Esophagus muscularis mucosa (tissue), 4 donors: ENCODE data around the gene TNN. TPM values are rescaled to one million over a fixed set of nuclear protein-coding genes. Genes with fewer than 3 reads are reported as not detected.
A peak's percentile ranks its signal among the peaks of the same experiment; 100 is the strongest.

Experiments used
- DNase-seq: peaks from one replicate; pipeline ENCODE4 v3.0.0-alpha.2; 2017; ENCODE audit errors: extremely low spot score
- H3K27ac ChIP-seq, 4 donors: fragments of 200-600 bp; sonication (generic); replicated peaks in 1 of 4; 1 replicate in 3 of 4; 2 replicates in 1 of 4; pipeline ENCODE4 v1.5.1; 2016 to 2019; ENCODE audit warnings: mild to moderate bottlenecking in 1 of 4
- H3K27me3 ChIP-seq, 4 donors: fragments of 200-600 bp; sonication (generic); one replicate each; pipeline versions ENCODE4 v1.5.1 to v1.6.0; 2016 to 2019
- H3K36me3 ChIP-seq, 4 donors: fragments of 200-600 bp; sonication (generic); one replicate each; pipeline ENCODE4 v1.5.1; 2016 to 2019
- H3K4me1 ChIP-seq, 4 donors: fragments of 200-600 bp; sonication (generic); one replicate each; pipeline ENCODE4 v1.5.1; 2016 to 2019
- H3K4me3 ChIP-seq, 4 donors: fragments of 200-600 bp; sonication (generic); 1 replicate in 2 of 4; 2 replicates in 2 of 4; pipeline ENCODE4 v1.5.1; 2016 to 2019; ENCODE audit warnings: mild to moderate bottlenecking in 4 of 4, moderate library complexity in 1 of 4
- H3K9me3 ChIP-seq, 4 donors: fragments of 200-600 bp; sonication (generic); 1 replicate in 3 of 4; 2 replicates in 1 of 4; pipeline ENCODE4 v1.5.1; 2016 to 2019
- CTCF ChIP-seq, 3 experiments: fragments of 200-600 bp in 2 of 3; fragments of 450-650 bp in 1 of 3; sonication (generic) in 2 of 3; IDR thresholded peaks; one replicate each; pipeline ENCODE4 v1.5.1; 2017 to 2019; ENCODE audit warnings: antibody characterized with exemption in 3 of 3, mild to moderate bottlenecking in 2 of 3, moderate library complexity in 1 of 3
- EP300 ChIP-seq: sonication (generic); formaldehyde crosslinking; IDR thresholded peaks from one replicate; pipeline ENCODE4 v1.6.1; 2017; ENCODE audit warnings: antibody characterized with exemption
- POLR2A ChIP-seq: fragments of 450-650 bp; IDR thresholded peaks from one replicate; pipeline ENCODE4 v1.6.1; 2017; ENCODE audit warnings: antibody characterized with exemption, moderate library complexity, mild to moderate bottlenecking, low read depth
- POLR2AphosphoS5 ChIP-seq, 2 donors: sonication (generic); formaldehyde crosslinking; IDR thresholded peaks; one replicate each; pipeline ENCODE4 v1.6.1; 2017; ENCODE audit warnings: antibody characterized with exemption in 2 of 2
- WGBS: methylation state at CpG from one replicate; pipeline ENCODE4 v1.1.5; 2018; 5-methylcytosine and 5-hydroxymethylcytosine counted together
- intact Hi-C: fragments of 100-400 bp; cut with DNase I; formaldehyde crosslinking; loops from one replicate; pipeline ENCODE4 v1.15.1; 2023
- total RNA-seq, 4 donors: library from RNA; depleted of rRNA; stranded (reverse); fragments of >200 nt; gene quantifications; one replicate each; pipeline versions ENCODE4 v1.1.0 to v1.2.1, GENCODE V29; 2016

Gene TNN
- total RNA-seq, 4 donors from 2014 or later: under 0.01 to 0.45 (median 0.20) TPM

GRCh38 chr1:175132436-175132835, 64.8 kb downstream of the TNN start:
- Histone ChIP-seq H3K27ac (peak overlapping the region; percentile 73 to 84 (median 80)), H3K4me1 (peaks cover 52 to 88% (median 84%) of the 10 kb centered on the region in 4 donors), H3K36me3 (no peaks in the 10 kb centered on the region), H3K9me3 (no peaks in the 10 kb centered on the region), H3K4me3 (no peak overlapping the region), H3K27me3 (no peaks in the 10 kb centered on the region)
- DNase-seq: no peak
- TF ChIP-seq CTCF (IDR thresholded peaks at IDR 0.05) (no peak), POLR2A (no peak), EP300 (no peak), POLR2AphosphoS5 (IDR thresholded peaks at IDR 0.05) (peak in 1 of 2 donors; percentile 34)
- intact Hi-C loops: no loop called here
- 35% methylated on average over 1 of the region's 1 CpG for WGBS

- Histone ChIP-seq H3K9me3 (no peaks in the 10 kb centered on the region), H3K27ac (peak overlapping the region in 3 of 4 donors; percentile 4 to 84 (median 81)), H3K36me3 (no peaks in the 10 kb centered on the region), H3K27me3 (no peaks in the 10 kb centered on the region), H3K4me3 (no peak overlapping the region), H3K4me1 (peaks cover 38 to 88% (median 79%) of the 10 kb centered on the region in 4 donors)
- no peak for DNase-seq
- intact Hi-C loops: no loop called here
- 89% methylated on average over 6 of the region's 6 CpGs for WGBS
- no peak for TF ChIP-seq POLR2A
- no peak for TF ChIP-seq POLR2AphosphoS5 (IDR thresholded peaks at IDR 0.05)
- TF ChIP-seq EP300: no peak
- TF ChIP-seq CTCF (IDR thresholded peaks at IDR 0.05): no peak
Observed at GRCh38 chr1:175133673-175134435, 66.2 kb downstream of the TNN start.

- intact Hi-C loops: no loop called here
- Histone ChIP-seq H3K4me1 (peaks cover 33 to 84% (median 73%) of the 10 kb centered on the region in 4 donors), H3K9me3 (no peaks in the 10 kb centered on the region), H3K36me3 (no peaks in the 10 kb centered on the region), H3K27ac (no peak overlapping the region), H3K27me3 (no peaks in the 10 kb centered on the region), H3K4me3 (no peak overlapping the region)
- 82% methylated on average over 1 of the region's 1 CpG for WGBS
- DNase-seq: no peak
- no peak for TF ChIP-seq POLR2A
- TF ChIP-seq EP300: no peak
- no peak for TF ChIP-seq CTCF (IDR thresholded peaks at IDR 0.05)
- no peak for TF ChIP-seq POLR2AphosphoS5 (IDR thresholded peaks at IDR 0.05)
Observed at GRCh38 chr1:175134500-175134899, 66.9 kb downstream of the TNN start.

- peaks cover 16 to 66% (median 56%) of the 10 kb centered on the region in 4 donors for H3K4me1 ChIP-seq
- DNase-seq: no peak
- no peak overlapping the region for H3K27ac ChIP-seq
- no peaks in the 10 kb centered on the region for H3K36me3 ChIP-seq
- WGBS: 75% methylated on average over 3 of the region's 3 CpGs
- no peaks in the 10 kb centered on the region for H3K9me3 ChIP-seq
- H3K4me3 ChIP-seq: no peak overlapping the region
- TF ChIP-seq CTCF (IDR thresholded peaks at IDR 0.05): no peak
- no peak for TF ChIP-seq POLR2AphosphoS5 (IDR thresholded peaks at IDR 0.05)
- TF ChIP-seq EP300: no peak
- no peak for TF ChIP-seq POLR2A
- no peaks in the 10 kb centered on the region for H3K27me3 ChIP-seq
- intact Hi-C loops: no loop called here
Observed at GRCh38 chr1:175136246-175136645, 68.6 kb downstream of the TNN start.

- H3K27me3 ChIP-seq: no peaks in the 10 kb centered on the region
- H3K36me3 ChIP-seq: no peaks in the 10 kb centered on the region
- TF ChIP-seq POLR2A (no peak), EP300 (no peak), CTCF (IDR thresholded peaks at IDR 0.05) (no peak), POLR2AphosphoS5 (IDR thresholded peaks at IDR 0.05) (no peak)
- intact Hi-C loops: no loop called here
- 60% methylated on average over 1 of the region's 1 CpG for WGBS
- H3K4me3 ChIP-seq: no peak overlapping the region
- H3K9me3 ChIP-seq: no peaks in the 10 kb centered on the region
- peaks cover 7 to 55% (median 45%) of the 10 kb centered on the region in 4 donors for H3K4me1 ChIP-seq
- peak overlapping the region; percentile 2 to 62 (median 49) for H3K27ac ChIP-seq
- no peak for DNase-seq
Observed at GRCh38 chr1:175137369-175137768, 69.7 kb downstream of the TNN start.
